ENCODE measurements around the gene NAB1. TPM values are rescaled to one million over a fixed set of nuclear protein-coding genes. Genes with fewer than 3 reads are reported as not detected.

Gene NAB1
- total RNA-seq, 4 donors from 2014 or later, result 63.3 to 84.3 (median 70.6) TPM

- Histone ChIP-seq H3K27ac (no peak overlapping the region), H3K4me3 (no peak overlapping the region), H3K36me3 (no peaks in the 10 kb centered on the region), H3K4me1 (peaks cover 0 to 19% (median 6%) of the 10 kb centered on the region in 4 donors), H3K27me3 (no peaks in the 10 kb centered on the region), H3K9me3 (no peaks in the 10 kb centered on the region)
- WGBS, 2 donors, result 11 to 14% methylated on average over 3 of the region's 3 CpGs
- no peak for DNase-seq (ENCODE audit: low spot score in 2 of 2)
- no peak for TF ChIP-seq EP300 (IDR thresholded peaks at IDR 0.05)
These were observed 77.4 kb downstream of the NAB1 start for GRCh38 chr2:190726255-190726654.

GRCh38 chr2:190736355-190736754 is 87.5 kb downstream of the NAB1 start:
- no peaks in the 10 kb centered on the region for H3K36me3 ChIP-seq
- no peak overlapping the region for H3K4me3 ChIP-seq
- no peaks in the 10 kb centered on the region for H3K4me1 ChIP-seq
- TF ChIP-seq POLR2A (IDR thresholded peaks at IDR 0.05), result no peak
- no peak for TF ChIP-seq EP300 (IDR thresholded peaks at IDR 0.05)
- no peak for TF ChIP-seq CTCF (IDR thresholded peaks at IDR 0.05)
- H3K27ac ChIP-seq, result no peak overlapping the region
- 96% methylated on average over 8 of the region's 8 CpGs for WGBS, 2 donors
- no peaks in the 10 kb centered on the region for H3K27me3 ChIP-seq
- H3K9me3 ChIP-seq, result no peaks in the 10 kb centered on the region
- DNase-seq (ENCODE audit: low spot score in 2 of 2), result no peak

GRCh38 chr2:190740449-190740848 is 91.6 kb downstream of the NAB1 start:
- WGBS, 2 donors, result 89 to 100% methylated on average over 2 of the region's 2 CpGs
- Histone ChIP-seq H3K4me1 (no peaks in the 10 kb centered on the region), H3K36me3 (no peaks in the 10 kb centered on the region), H3K27ac (no peak overlapping the region), H3K9me3 (peaks cover 0 to 6% (median 0%) of the 10 kb centered on the region in 4 donors), H3K4me3 (no peak overlapping the region), H3K27me3 (no peaks in the 10 kb centered on the region)
- TF ChIP-seq POLR2A (IDR thresholded peaks at IDR 0.05), result no peak
- TF ChIP-seq EP300 (IDR thresholded peaks at IDR 0.05), result no peak
- TF ChIP-seq CTCF (IDR thresholded peaks at IDR 0.05), result no peak
- no peak for DNase-seq (ENCODE audit: low spot score in 2 of 2)

Other genes starting within 250 kb of the NAB1 start
- gene MFSD6, start 240.7 kb upstream of the NAB1 start, total RNA-seq, result 10 to 100 TPM; 87.1 to 96.6 (median 92.4) TPM
- 1 to 10 TPM; 1.8 to 7.2 (median 3.1) TPM for gene NEMP2, start 114.4 kb upstream of the NAB1 start, total RNA-seq
- gene GLS, start 231.7 kb downstream of the NAB1 start, total RNA-seq, result 100 to 1,000 TPM; 106 to 164 (median 145) TPM

All from tibial nerve (tissue), 4 donors.